Endothelial cell of umbilical vein (primary cell): ENCODE results near the gene CD53.
"Not testable (repeated sequence)": the region's sequence is repeated elsewhere in the genome, so short reads cannot be mapped to it uniquely, and the experiment has no call there.

Experiments used
- CTCF ChIP-seq, 2 donors: IDR thresholded peaks; 1 replicate in 1 of 2; 2 replicates in 1 of 2; pipeline ENCODE4 v1.5.1; 2011; ENCODE audit warnings: low read length in 2 of 2, mild to moderate bottlenecking in 2 of 2, moderate library complexity in 2 of 2, control low read depth in 1 of 2, inconsistent platforms in 1 of 2, low read depth in 1 of 2; ENCODE audit not compliant: insufficient read depth in 1 of 2; ENCODE audit errors: extremely low read depth in 1 of 2
- EZH2 ChIP-seq: IDR thresholded peaks from 2 replicates; pipeline ENCODE4 v1.6.1; 2012; ENCODE audit warnings: borderline replicate concordance, low read depth, mild to moderate bottlenecking, moderate library complexity, low read length, inconsistent platforms; ENCODE audit not compliant: severe bottlenecking
- JUN ChIP-seq: IDR thresholded peaks from 2 replicates; pipeline ENCODE4 v1.6.1; 2011; ENCODE audit warnings: borderline replicate concordance, low read depth; ENCODE audit not compliant: insufficient read length, insufficient read depth
- MAX ChIP-seq: IDR thresholded peaks from 2 replicates; pipeline ENCODE4 v1.6.1; 2011; ENCODE audit not compliant: insufficient read depth, insufficient read length
- POLR2A ChIP-seq: IDR thresholded peaks from 2 replicates; pipeline ENCODE4 v1.6.1; 2012; ENCODE audit warnings: low read depth, mild to moderate bottlenecking, control low read depth, low read length
- POLR2AphosphoS5 ChIP-seq: IDR thresholded peaks from 2 replicates; pipeline ENCODE4 v1.6.1; 2012; ENCODE audit warnings: low read depth, mild to moderate bottlenecking, control low read depth, low read length, moderate library complexity; ENCODE audit not compliant: insufficient read depth

- TF ChIP-seq CTCF (IDR thresholded peaks at IDR 0.05; ENCODE audit: extremely low read depth in 1 of 2, insufficient read depth in 1 of 2, low read depth in 1 of 2, low read length in 2 of 2); MAX; JUN; POLR2A; POLR2AphosphoS5; EZH2: not testable (repeated sequence)
Observed at GRCh38 chr1:110931097-110931496, 58.1 kb downstream of the CD53 start.
